ENCODE measurements around the gene GLYAT.

GLYAT gene, protein sequence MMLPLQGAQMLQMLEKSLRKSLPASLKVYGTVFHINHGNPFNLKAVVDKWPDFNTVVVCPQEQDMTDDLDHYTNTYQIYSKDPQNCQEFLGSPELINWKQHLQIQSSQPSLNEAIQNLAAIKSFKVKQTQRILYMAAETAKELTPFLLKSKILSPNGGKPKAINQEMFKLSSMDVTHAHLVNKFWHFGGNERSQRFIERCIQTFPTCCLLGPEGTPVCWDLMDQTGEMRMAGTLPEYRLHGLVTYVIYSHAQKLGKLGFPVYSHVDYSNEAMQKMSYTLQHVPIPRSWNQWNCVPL

GRCh38 chr11:58731819-58732218 lies at the start of gene GLYAT:
TSS of gene GLYAT (minus strand) at chr11:58731943. CDS start at chr11:58724496, 7,447 bp downstream.
- TF ChIP-seq EZH2phosphoT487 (IDR thresholded peaks at IDR 0.05; ENCODE audit: borderline replicate concordance), result no peak
- TF ChIP-seq, protein P1, sequence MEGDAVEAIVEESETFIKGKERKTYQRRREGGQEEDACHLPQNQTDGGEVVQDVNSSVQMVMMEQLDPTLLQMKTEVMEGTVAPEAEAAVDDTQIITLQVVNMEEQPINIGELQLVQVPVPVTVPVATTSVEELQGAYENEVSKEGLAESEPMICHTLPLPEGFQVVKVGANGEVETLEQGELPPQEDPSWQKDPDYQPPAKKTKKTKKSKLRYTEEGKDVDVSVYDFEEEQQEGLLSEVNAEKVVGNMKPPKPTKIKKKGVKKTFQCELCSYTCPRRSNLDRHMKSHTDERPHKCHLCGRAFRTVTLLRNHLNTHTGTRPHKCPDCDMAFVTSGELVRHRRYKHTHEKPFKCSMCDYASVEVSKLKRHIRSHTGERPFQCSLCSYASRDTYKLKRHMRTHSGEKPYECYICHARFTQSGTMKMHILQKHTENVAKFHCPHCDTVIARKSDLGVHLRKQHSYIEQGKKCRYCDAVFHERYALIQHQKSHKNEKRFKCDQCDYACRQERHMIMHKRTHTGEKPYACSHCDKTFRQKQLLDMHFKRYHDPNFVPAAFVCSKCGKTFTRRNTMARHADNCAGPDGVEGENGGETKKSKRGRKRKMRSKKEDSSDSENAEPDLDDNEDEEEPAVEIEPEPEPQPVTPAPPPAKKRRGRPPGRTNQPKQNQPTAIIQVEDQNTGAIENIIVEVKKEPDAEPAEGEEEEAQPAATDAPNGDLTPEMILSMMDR (conservative IDR thresholded peaks at IDR 0.05; ENCODE audit: low read length), result no peak
- Histone ChIP-seq H3K27me3 (ENCODE audit: insufficient read depth, low read length, poor library complexity, severe bottlenecking) (no peaks in the 10 kb centered on the region), H3K9me3 (ENCODE audit: insufficient read depth, low read depth, low read length) (no peaks in the 10 kb centered on the region)

GRCh38 chr11:58781345-58781744 lies 49.6 kb upstream of the GLYAT start:
- H3K9me3 ChIP-seq (ENCODE audit: insufficient read depth, low read depth, low read length), result 0 out of 2 replicates have a peak, but pooled peaks cover 3% of the 10 kb centered on the region
- no peaks in the 10 kb centered on the region for H3F3A ChIP-seq (ENCODE audit: low read depth)
- H3K9ac ChIP-seq (ENCODE audit: low read depth, low read length, poor library complexity, severe bottlenecking), result no peak overlapping the region
- H2AFZ ChIP-seq (ENCODE audit: low read length), result no peak overlapping the region
- no peaks in the 10 kb centered on the region for H3K9me2 ChIP-seq (replicated peaks; ENCODE audit: low read depth, low read length)
- H3K79me2 ChIP-seq (ENCODE audit: insufficient read depth, low read length), result no peaks in the 10 kb centered on the region
- H3K27me3 ChIP-seq (ENCODE audit: insufficient read depth, low read length, poor library complexity, severe bottlenecking), result no peaks in the 10 kb centered on the region
- TF ChIP-seq EZH2phosphoT487 (IDR thresholded peaks at IDR 0.05; ENCODE audit: borderline replicate concordance), result no peak
- H3K4me2 ChIP-seq (ENCODE audit: low read depth, low read length, poor library complexity, severe bottlenecking), result no peak overlapping the region
- H3K4me1 ChIP-seq (ENCODE audit: insufficient read depth, low read length, poor library complexity, severe bottlenecking), result no peaks in the 10 kb centered on the region
- H3K36me3 ChIP-seq (ENCODE audit: insufficient read depth, low read length), result no peaks in the 10 kb centered on the region
- H4K20me1 ChIP-seq (ENCODE audit: insufficient read depth, low read length, poor library complexity, severe bottlenecking), result no peaks in the 10 kb centered on the region
- H3K4me3 ChIP-seq (ENCODE audit: low read length, poor library complexity, severe bottlenecking), result no peak overlapping the region

More at GRCh38 chr11:58731819-58732218, at the start of gene GLYAT:
- Histone ChIP-seq H3F3A (ENCODE audit: low read depth) (no peaks in the 10 kb centered on the region), H4K20me1 (ENCODE audit: insufficient read depth, low read length, poor library complexity, severe bottlenecking) (no peaks in the 10 kb centered on the region), H3K79me2 (ENCODE audit: insufficient read depth, low read length) (no peaks in the 10 kb centered on the region), H3K4me1 (ENCODE audit: insufficient read depth, low read length, poor library complexity, severe bottlenecking) (peaks cover 10% of the 10 kb centered on the region), H3K36me3 (ENCODE audit: insufficient read depth, low read length) (no peaks in the 10 kb centered on the region), H3K9me2 (replicated peaks; ENCODE audit: low read depth, low read length) (no peaks in the 10 kb centered on the region), H2AFZ (ENCODE audit: low read length) (no peak within 1 kb of the TSS), H3K9ac (ENCODE audit: low read depth, low read length, poor library complexity, severe bottlenecking) (no peak within 1 kb of the TSS), H3K4me3 (ENCODE audit: low read length, poor library complexity, severe bottlenecking) (no peak within 1 kb of the TSS), H3K4me2 (ENCODE audit: low read depth, low read length, poor library complexity, severe bottlenecking) (no peak within 1 kb of the TSS)

DNA sequence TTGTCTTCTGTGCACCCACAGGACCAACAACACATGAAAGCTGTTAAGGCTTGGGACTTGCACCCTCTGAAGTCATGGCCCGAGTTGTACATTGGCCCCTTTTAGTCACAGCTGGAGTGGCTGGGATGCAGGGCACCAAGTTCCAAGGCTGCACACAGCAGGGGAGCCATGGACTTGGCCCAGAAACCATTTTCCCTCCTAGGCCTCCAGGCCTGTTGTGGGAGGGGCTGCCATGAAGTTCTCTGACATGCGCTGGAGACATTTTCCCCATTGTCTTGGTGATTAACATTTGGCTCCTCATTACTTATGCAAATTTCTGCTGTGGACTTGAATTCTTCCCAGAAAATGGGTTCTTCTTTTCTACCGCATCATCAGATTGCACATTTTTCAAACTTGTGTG lies 48.8 kb upstream of the GLYAT start:
- Histone ChIP-seq H3K4me3 (ENCODE audit: low read length, poor library complexity, severe bottlenecking) (no peak overlapping the region), H3K9me2 (replicated peaks; ENCODE audit: low read depth, low read length) (no peaks in the 10 kb centered on the region)

More for the DNA sequence above, 48.8 kb upstream of the GLYAT start:
- H3K36me3 ChIP-seq (ENCODE audit: insufficient read depth, low read length), result no peaks in the 10 kb centered on the region
- no peaks in the 10 kb centered on the region for H3K27me3 ChIP-seq (ENCODE audit: insufficient read depth, low read length, poor library complexity, severe bottlenecking)
- H3F3A ChIP-seq (ENCODE audit: low read depth), result no peaks in the 10 kb centered on the region
- no peak overlapping the region for H3K4me2 ChIP-seq (ENCODE audit: low read depth, low read length, poor library complexity, severe bottlenecking)
- TF ChIP-seq, protein P1 (conservative IDR thresholded peaks at IDR 0.05; ENCODE audit: low read length), result no peak
- no peak for TF ChIP-seq EZH2phosphoT487 (IDR thresholded peaks at IDR 0.05; ENCODE audit: borderline replicate concordance)
- H3K79me2 ChIP-seq (ENCODE audit: insufficient read depth, low read length), result no peaks in the 10 kb centered on the region
- no peak overlapping the region for H3K9ac ChIP-seq (ENCODE audit: low read depth, low read length, poor library complexity, severe bottlenecking)
- H4K20me1 ChIP-seq (ENCODE audit: insufficient read depth, low read length, poor library complexity, severe bottlenecking), result no peaks in the 10 kb centered on the region
- H3K4me1 ChIP-seq (ENCODE audit: insufficient read depth, low read length, poor library complexity, severe bottlenecking), result no peaks in the 10 kb centered on the region
- H3K9me3 ChIP-seq (ENCODE audit: insufficient read depth, low read depth, low read length), result 0 out of 2 replicates have a peak, but pooled peaks cover 3% of the 10 kb centered on the region
- no peak overlapping the region for H2AFZ ChIP-seq (ENCODE audit: low read length)
